Tibial nerve (tissue), 4 donors: ENCODE results near the gene ULBP2.
"Not testable (repeated sequence)": the region's sequence is repeated elsewhere in the genome, so short reads cannot be mapped to it uniquely, and the experiment has no call there.

ENCODE experiments used
- CTCF ChIP-seq, 5 experiments: fragments of 200-600 bp in 3 of 5; fragments of 450-650 bp in 2 of 5; sonication (generic) in 3 of 5; IDR thresholded peaks; one replicate each; pipeline ENCODE4 v1.5.1; 2016 to 2019; ENCODE audit warnings: antibody characterized with exemption in 5 of 5, mild to moderate bottlenecking in 3 of 5, moderate library complexity in 2 of 5
- EP300 ChIP-seq, 2 donors: sonication (generic); formaldehyde crosslinking; IDR thresholded peaks; one replicate each; pipeline ENCODE4 v1.6.1; 2017; ENCODE audit warnings: antibody characterized with exemption in 2 of 2, mild to moderate bottlenecking in 1 of 2
- POLR2A ChIP-seq, 2 donors: fragments of 450-650 bp; IDR thresholded peaks; one replicate each; pipeline ENCODE4 v1.6.1; 2017; ENCODE audit warnings: antibody characterized with exemption in 2 of 2, mild to moderate bottlenecking in 2 of 2, moderate library complexity in 2 of 2

GRCh38 chr6:149959806-149960205, 18.0 kb downstream of the ULBP2 start:
- not testable (repeated sequence) for TF ChIP-seq POLR2A, CTCF, EP300 (IDR thresholded peaks at IDR 0.05)
